ENCODE data around the gene GLE1.
"Not testable (repeated sequence)": the region's sequence is repeated elsewhere in the genome, so short reads cannot be mapped to it uniquely, and the experiment has no call there.

The GLE1 gene

GRCh38 chr9:128554155-128554862, 49.8 kb downstream of the GLE1 start:
- H3K27ac Mint-ChIP-seq = no peak overlapping the region
- H3K27me3 Mint-ChIP-seq = no peaks in the 10 kb centered on the region
- peak in 1 of 2 donors; percentile 35 for DNase-seq
- no peak overlapping the region for H3K4me3 Mint-ChIP-seq
- H3K4me1 Mint-ChIP-seq = peaks cover 42% of the 10 kb centered on the region
- no peak for ATAC-seq
- no peaks in the 10 kb centered on the region for H3K9me3 Mint-ChIP-seq

GRCh38 chr9:128555180-128555721, 50.7 kb downstream of the GLE1 start:
- H3K4me3 Mint-ChIP-seq = no peak overlapping the region
- H3K4me1 Mint-ChIP-seq = peaks cover 35% of the 10 kb centered on the region
- no peak overlapping the region for H3K27ac Mint-ChIP-seq
- no peak for ATAC-seq
- no peak for DNase-seq
- H3K9me3 Mint-ChIP-seq = no peaks in the 10 kb centered on the region
- no peaks in the 10 kb centered on the region for H3K27me3 Mint-ChIP-seq

GRCh38 chr9:128556276-128556675, 51.8 kb downstream of the GLE1 start:
- H3K4me3 Mint-ChIP-seq = peak overlapping the region in 1 of 2 donors; percentile 19
- H3K27ac Mint-ChIP-seq = no peak overlapping the region
- H3K27me3 Mint-ChIP-seq = no peaks in the 10 kb centered on the region
- DNase-seq (no peak), ATAC-seq (no peak)
- no peaks in the 10 kb centered on the region for H3K9me3 Mint-ChIP-seq
- peaks cover 25% of the 10 kb centered on the region for H3K4me1 Mint-ChIP-seq

GRCh38 chr9:128556926-128557634, 52.6 kb downstream of the GLE1 start:
- ATAC-seq (no peak), DNase-seq (no peak)
- Mint-ChIP-seq H3K4me1 (peaks cover 18% of the 10 kb centered on the region), H3K4me3 (peak overlapping the region in 1 of 2 donors; percentile 30), H3K9me3 (no peaks in the 10 kb centered on the region), H3K27ac (no peak overlapping the region), H3K27me3 (no peaks in the 10 kb centered on the region)

GRCh38 chr9:128558431-128559310, 54.2 kb downstream of the GLE1 start:
- no peaks in the 10 kb centered on the region for H3K9me3 Mint-ChIP-seq
- peak overlapping the region; percentile 82 for H3K4me3 Mint-ChIP-seq
- ATAC-seq (peak; percentile 98), DNase-seq (peak; percentile 80 to 91)
- peak overlapping the region; percentile 54 to 92 for H3K27ac Mint-ChIP-seq
- no peaks in the 10 kb centered on the region for H3K27me3 Mint-ChIP-seq
- H3K4me1 Mint-ChIP-seq = peaks cover 21% of the 10 kb centered on the region

- Mint-ChIP-seq H3K4me3 (no peak overlapping the region), H3K4me1 (peaks cover 11% of the 10 kb centered on the region), H3K27ac (peak overlapping the region; percentile 19 to 67), H3K9me3 (no peaks in the 10 kb centered on the region), H3K27me3 (no peaks in the 10 kb centered on the region)
- DNase-seq (no peak), ATAC-seq (no peak)
These were observed 61.1 kb downstream of the GLE1 start for GRCh38 chr9:128565578-128565977.

GRCh38 chr9:128568470-128569078, 64.1 kb downstream of the GLE1 start:
- DNase-seq (no peak), ATAC-seq (no peak)
- no peak overlapping the region for H3K27ac Mint-ChIP-seq
- H3K9me3 Mint-ChIP-seq = no peaks in the 10 kb centered on the region
- H3K4me3 Mint-ChIP-seq = no peak overlapping the region
- peaks cover 15% of the 10 kb centered on the region for H3K4me1 Mint-ChIP-seq
- no peaks in the 10 kb centered on the region for H3K27me3 Mint-ChIP-seq

GRCh38 chr9:128575469-128575868, 71.0 kb downstream of the GLE1 start:
- Mint-ChIP-seq H3K4me1 (peaks cover 9% of the 10 kb centered on the region), H3K4me3 (no peak overlapping the region), H3K27ac (no peak overlapping the region), H3K27me3 (no peaks in the 10 kb centered on the region), H3K9me3 (no peaks in the 10 kb centered on the region)
- DNase-seq (no peak), ATAC-seq (no peak)

GRCh38 chr9:128575916-128576315, 71.4 kb downstream of the GLE1 start:
- Mint-ChIP-seq H3K4me1 (peaks cover 9% of the 10 kb centered on the region), H3K27ac (no peak overlapping the region), H3K4me3 (no peak overlapping the region), H3K9me3 (no peaks in the 10 kb centered on the region), H3K27me3 (no peaks in the 10 kb centered on the region)
- ATAC-seq (no peak), DNase-seq (no peak)

GRCh38 chr9:128577206-128577605, 72.7 kb downstream of the GLE1 start:
- no peak overlapping the region for H3K27ac Mint-ChIP-seq
- H3K4me1 Mint-ChIP-seq = peaks cover 5% of the 10 kb centered on the region
- H3K27me3 Mint-ChIP-seq = no peaks in the 10 kb centered on the region
- ATAC-seq (no peak), DNase-seq (no peak)
- H3K4me3 Mint-ChIP-seq = no peak overlapping the region
- no peaks in the 10 kb centered on the region for H3K9me3 Mint-ChIP-seq

GRCh38 chr9:128579194-128579593, 74.7 kb downstream of the GLE1 start:
- Mint-ChIP-seq H3K4me3 (no peak overlapping the region), H3K27ac (no peak overlapping the region), H3K9me3 (no peaks in the 10 kb centered on the region), H3K4me1 (no peaks in the 10 kb centered on the region), H3K27me3 (no peaks in the 10 kb centered on the region)
- ATAC-seq = no peak
- DNase-seq = no peak

GRCh38 chr9:128580731-128581130, 76.2 kb downstream of the GLE1 start:
- no peaks in the 10 kb centered on the region for H3K27me3 Mint-ChIP-seq
- DNase-seq (no peak), ATAC-seq (no peak)
- H3K4me3 Mint-ChIP-seq = no peak overlapping the region
- H3K9me3 Mint-ChIP-seq = no peaks in the 10 kb centered on the region
- no peak overlapping the region for H3K27ac Mint-ChIP-seq
- no peaks in the 10 kb centered on the region for H3K4me1 Mint-ChIP-seq

GRCh38 chr9:128585155-128585554, 80.6 kb downstream of the GLE1 start:
- H3K9me3 Mint-ChIP-seq, H3K27ac Mint-ChIP-seq, ATAC-seq, H3K27me3 Mint-ChIP-seq, DNase-seq, H3K4me3 Mint-ChIP-seq: not testable (repeated sequence)
- peaks cover 28% of the 10 kb centered on the region for H3K4me1 Mint-ChIP-seq

- peak; percentile 44 for ATAC-seq
- DNase-seq = peak in 1 of 2 donors; percentile 9
- not testable (repeated sequence) for H3K27me3 Mint-ChIP-seq, H3K9me3 Mint-ChIP-seq
- Mint-ChIP-seq H3K4me1 (peaks cover 28% of the 10 kb centered on the region), H3K4me3 (peak overlapping the region; percentile 7 to 40), H3K27ac (peak overlapping the region; percentile 92 to 93)
These were observed 82.4 kb downstream of the GLE1 start for GRCh38 chr9:128586934-128587333.

GRCh38 chr9:128587453-128587852, 82.9 kb downstream of the GLE1 start:
- Mint-ChIP-seq H3K9me3 (no peaks in the 10 kb centered on the region), H3K27me3 (no peaks in the 10 kb centered on the region), H3K4me3 (peak overlapping the region; percentile 7 to 40), H3K4me1 (peaks cover 28% of the 10 kb centered on the region), H3K27ac (peak overlapping the region; percentile 92 to 93)
- ATAC-seq = peak; percentile 100
- DNase-seq = peak; percentile 48 to 81
